DOHH2 (cell line): ENCODE data around the gene SCD.

Experiments used
- H3F3A ChIP-seq: fragments of 200-600 bp; sonication (generic), shearing (Covaris generic); 2 replicates; pipeline ENCODE4 v1.6.0; 2016; ENCODE audit warnings: antibody characterized with exemption, mild to moderate bottlenecking; ENCODE audit not compliant: control insufficient read depth, insufficient read depth
- H3K27ac ChIP-seq: fragments of 200-600 bp; sonication (generic); 2 replicates; pipeline ENCODE4 v1.5.1; 2014; ENCODE audit warnings: low read depth, mild to moderate bottlenecking, low read length, moderate library complexity
- H3K27me3 ChIP-seq: fragments of 200-600 bp; sonication (generic); 2 replicates; pipeline ENCODE4 v1.6.1; 2014; ENCODE audit warnings: mild to moderate bottlenecking, low read length, mixed read lengths; ENCODE audit not compliant: control insufficient read depth
- H3K36me3 ChIP-seq: fragments of 200-600 bp; sonication (generic); 2 replicates; pipeline ENCODE4 v1.6.1; 2014; ENCODE audit warnings: mild to moderate bottlenecking, low read length, moderate library complexity, mixed read lengths; ENCODE audit not compliant: control insufficient read depth
- H3K4me1 ChIP-seq: fragments of 200-600 bp; sonication (generic); 2 replicates; pipeline ENCODE4 v1.6.1; 2014; ENCODE audit warnings: mild to moderate bottlenecking, low read length, mixed read lengths; ENCODE audit not compliant: control insufficient read depth
- H3K4me2 ChIP-seq: fragments of 200-600 bp; sonication (generic); 2 replicates; pipeline ENCODE4 v1.6.0; 2014; ENCODE audit warnings: mild to moderate bottlenecking, low read length, moderate library complexity
- H3K4me3 ChIP-seq: fragments of 200-600 bp; sonication (generic); 2 replicates; pipeline ENCODE4 v1.5.1; 2014; ENCODE audit warnings: mild to moderate bottlenecking, low read length, mixed read lengths
- H3K79me2 ChIP-seq: fragments of 200-600 bp; sonication (generic); 2 replicates; pipeline ENCODE4 v1.6.1; 2014; ENCODE audit warnings: mild to moderate bottlenecking, low read length, mixed read lengths; ENCODE audit not compliant: control insufficient read depth
- H3K9me2 ChIP-seq: fragments of 200-600 bp; sonication (generic); replicated peaks from 2 replicates; pipeline ENCODE4 v1.6.1; 2014; ENCODE audit warnings: mild to moderate bottlenecking, low read length, mixed read lengths; ENCODE audit not compliant: control insufficient read depth
- H3K9me3 ChIP-seq: fragments of 200-600 bp; sonication (generic); 2 replicates; pipeline ENCODE4 v1.6.1; 2014; ENCODE audit warnings: antibody characterized with exemption, low read length, mixed read lengths; ENCODE audit not compliant: control insufficient read depth, insufficient read depth
- H4K20me1 ChIP-seq: fragments of 200-600 bp; sonication (generic); 2 replicates; pipeline ENCODE4 v1.6.0; 2014; ENCODE audit warnings: low read depth, mild to moderate bottlenecking, antibody characterized with exemption, low read length, moderate library complexity; ENCODE audit not compliant: control insufficient read depth, insufficient read depth
- CTCF ChIP-seq: fragments of 200-600 bp; sonication (generic); IDR thresholded peaks from one replicate; pipeline ENCODE4 v1.5.1; 2014; ENCODE audit warnings: antibody characterized with exemption, mild to moderate bottlenecking, low read depth, low read length; ENCODE audit not compliant: poor library complexity, severe bottlenecking
- EZH2phosphoT487 ChIP-seq: fragments of 200-600 bp; sonication (generic); IDR thresholded peaks from 2 replicates; pipeline ENCODE4 v1.6.1; 2017; ENCODE audit warnings: borderline replicate concordance, mild to moderate bottlenecking, antibody characterized with exemption, low read length, moderate library complexity, mixed read lengths

The SCD gene

GRCh38 chr10:100327718-100328009 lies 19.4 kb upstream of the SCD start:
- Histone ChIP-seq H3F3A (no peaks in the 10 kb centered on the region), H3K4me1 (peaks cover 16% of the 10 kb centered on the region), H3K4me3 (no peak overlapping the region), H4K20me1 (no peaks in the 10 kb centered on the region), H3K27ac (no peak overlapping the region), H3K27me3 (peaks cover 14% of the 10 kb centered on the region), H3K79me2 (no peaks in the 10 kb centered on the region), H3K36me3 (no peaks in the 10 kb centered on the region), H3K4me2 (no peak overlapping the region; the same call in 1 of the 2 replicates), H3K9me2 (no peaks in the 10 kb centered on the region), H3K9me3 (no peaks in the 10 kb centered on the region)
- TF ChIP-seq EZH2phosphoT487 = no peak
- TF ChIP-seq CTCF = no peak

GRCh38 chr10:100328198-100328597 lies 18.8 kb upstream of the SCD start:
- Histone ChIP-seq H3K36me3 (no peaks in the 10 kb centered on the region), H3K27ac (no peak overlapping the region), H3K79me2 (no peaks in the 10 kb centered on the region), H3K4me2 (no peak overlapping the region), H4K20me1 (no peaks in the 10 kb centered on the region), H3K4me1 (peaks cover 16% of the 10 kb centered on the region), H3F3A (no peaks in the 10 kb centered on the region), H3K9me2 (no peaks in the 10 kb centered on the region), H3K9me3 (no peaks in the 10 kb centered on the region), H3K4me3 (no peak overlapping the region), H3K27me3 (peaks cover 18% of the 10 kb centered on the region)
- no peak for TF ChIP-seq EZH2phosphoT487
- no peak for TF ChIP-seq CTCF

GRCh38 chr10:100330079-100330478 lies 17.0 kb upstream of the SCD start, which contains the start of gene PKD2L1:
Gene PKD2L1, minus strand, starts transcription at chr10:100330228. Its CDS starts 125 bp downstream, at chr10:100330103.
- H3F3A ChIP-seq = no peaks in the 10 kb centered on the region
- peaks cover 28% of the 10 kb centered on the region for H3K27me3 ChIP-seq
- H4K20me1 ChIP-seq = no peaks in the 10 kb centered on the region
- H3K79me2 ChIP-seq = no peaks in the 10 kb centered on the region
- no peak within 1 kb of the TSS for H3K4me2 ChIP-seq
- TF ChIP-seq CTCF = no peak
- TF ChIP-seq EZH2phosphoT487 = no peak
- H3K4me3 ChIP-seq = no peak within 1 kb of the TSS
- no peak within 1 kb of the TSS for H3K27ac ChIP-seq
- H3K9me2 ChIP-seq = no peaks in the 10 kb centered on the region
- peaks cover 16% of the 10 kb centered on the region for H3K4me1 ChIP-seq
- no peaks in the 10 kb centered on the region for H3K36me3 ChIP-seq
- no peaks in the 10 kb centered on the region for H3K9me3 ChIP-seq

GRCh38 chr10:100333106-100333505 lies 13.9 kb upstream of the SCD start:
- Histone ChIP-seq H3K9me3 (no peaks in the 10 kb centered on the region), H3K4me2 (no peak overlapping the region), H4K20me1 (no peaks in the 10 kb centered on the region), H3K27ac (no peak overlapping the region), H3K79me2 (no peaks in the 10 kb centered on the region), H3F3A (no peaks in the 10 kb centered on the region), H3K4me1 (no peaks in the 10 kb centered on the region), H3K27me3 (peaks cover 28% of the 10 kb centered on the region), H3K9me2 (no peaks in the 10 kb centered on the region), H3K4me3 (no peak overlapping the region), H3K36me3 (no peaks in the 10 kb centered on the region)
- TF ChIP-seq EZH2phosphoT487 (no peak), CTCF (no peak)
